ENCODE results near the gene ARHGAP15.

The ARHGAP15 gene

GRCh38 chr2:143165291-143165690 is 36.1 kb downstream of the ARHGAP15 start:
- Histone ChIP-seq H3K36me3 (ENCODE audit: insufficient read depth, low read length) (peaks cover 69% of the 10 kb centered on the region), H3K27ac (ENCODE audit: low read depth, low read length, poor library complexity, severe bottlenecking) (no peak overlapping the region), H3K9ac (ENCODE audit: low read length) (no peak overlapping the region), H4K20me1 (ENCODE audit: insufficient read depth, low read length) (no peaks in the 10 kb centered on the region), H3K9me2 (ENCODE audit: low read depth, low read length) (no peaks in the 10 kb centered on the region), H3K4me2 (ENCODE audit: low read length) (no peak overlapping the region), H3F3A (ENCODE audit: insufficient read depth, low read length) (no peaks in the 10 kb centered on the region), H3K27me3 (ENCODE audit: insufficient read depth, low read length) (no peaks in the 10 kb centered on the region), H2AFZ (ENCODE audit: low read length) (no peak overlapping the region), H3K4me1 (ENCODE audit: insufficient read depth, low read length, severe bottlenecking) (peaks cover 24% of the 10 kb centered on the region), H3K9me3 (ENCODE audit: low read length) (no peaks in the 10 kb centered on the region), H3K79me2 (ENCODE audit: insufficient read depth, low read length) (peaks cover 57% of the 10 kb centered on the region), H3K4me3 (ENCODE audit: low read depth, low read length, poor library complexity, severe bottlenecking) (no peak overlapping the region)
- TF ChIP-seq CTCF (IDR thresholded peaks at IDR 0.05; ENCODE audit: low read length) (no peak), EZH2 (IDR thresholded peaks at IDR 0.05; ENCODE audit: borderline replicate concordance, low read length) (no peak)

- no peaks in the 10 kb centered on the region for H4K20me1 ChIP-seq (ENCODE audit: insufficient read depth, low read length)
- H2AFZ ChIP-seq (ENCODE audit: low read length): no peak overlapping the region
- no peaks in the 10 kb centered on the region for H3K4me1 ChIP-seq (ENCODE audit: insufficient read depth, low read length, severe bottlenecking)
- H3K9me2 ChIP-seq (ENCODE audit: low read depth, low read length): no peaks in the 10 kb centered on the region
- no peak overlapping the region for H3K4me3 ChIP-seq (ENCODE audit: low read depth, low read length, poor library complexity, severe bottlenecking)
- H3K27ac ChIP-seq (ENCODE audit: low read depth, low read length, poor library complexity, severe bottlenecking): no peak overlapping the region
- H3K27me3 ChIP-seq (ENCODE audit: insufficient read depth, low read length): no peaks in the 10 kb centered on the region
- no peak overlapping the region for H3K9ac ChIP-seq (ENCODE audit: low read length)
- H3K4me2 ChIP-seq (ENCODE audit: low read length): no peak overlapping the region
- H3K9me3 ChIP-seq (ENCODE audit: low read length): no peaks in the 10 kb centered on the region
- TF ChIP-seq CTCF (IDR thresholded peaks at IDR 0.05; ENCODE audit: low read length) (no peak; the same call in 1 of the 2 replicates), EZH2 (IDR thresholded peaks at IDR 0.05; ENCODE audit: borderline replicate concordance, low read length) (no peak)
- H3F3A ChIP-seq (ENCODE audit: insufficient read depth, low read length): no peaks in the 10 kb centered on the region
- H3K36me3 ChIP-seq (ENCODE audit: insufficient read depth, low read length): peaks cover 79% of the 10 kb centered on the region
- H3K79me2 ChIP-seq (ENCODE audit: insufficient read depth, low read length): peaks cover 32% of the 10 kb centered on the region
These were observed 39.9 kb downstream of the ARHGAP15 start for GRCh38 chr2:143169105-143169504.

GRCh38 chr2:143171817-143172216 is 42.6 kb downstream of the ARHGAP15 start:
- H3K27me3 ChIP-seq (ENCODE audit: insufficient read depth, low read length): no peaks in the 10 kb centered on the region
- no peak overlapping the region for H3K9ac ChIP-seq (ENCODE audit: low read length)
- H4K20me1 ChIP-seq (ENCODE audit: insufficient read depth, low read length): no peaks in the 10 kb centered on the region
- H3K4me1 ChIP-seq (ENCODE audit: insufficient read depth, low read length, severe bottlenecking): peaks cover 6% of the 10 kb centered on the region
- H3F3A ChIP-seq (ENCODE audit: insufficient read depth, low read length): no peaks in the 10 kb centered on the region
- peaks cover 14% of the 10 kb centered on the region for H3K79me2 ChIP-seq (ENCODE audit: insufficient read depth, low read length)
- H3K4me2 ChIP-seq (ENCODE audit: low read length): no peak overlapping the region
- TF ChIP-seq EZH2 (IDR thresholded peaks at IDR 0.05; ENCODE audit: borderline replicate concordance, low read length) (no peak), CTCF (IDR thresholded peaks at IDR 0.05; ENCODE audit: low read length) (no peak)
- H3K9me2 ChIP-seq (ENCODE audit: low read depth, low read length): no peaks in the 10 kb centered on the region
- no peaks in the 10 kb centered on the region for H3K9me3 ChIP-seq (ENCODE audit: low read length)
- peaks cover 65% of the 10 kb centered on the region for H3K36me3 ChIP-seq (ENCODE audit: insufficient read depth, low read length)
- no peak overlapping the region for H3K27ac ChIP-seq (ENCODE audit: low read depth, low read length, poor library complexity, severe bottlenecking)
- H3K4me3 ChIP-seq (ENCODE audit: low read depth, low read length, poor library complexity, severe bottlenecking): no peak overlapping the region
- H2AFZ ChIP-seq (ENCODE audit: low read length): no peak overlapping the region
